Testis (tissue), 3 donors: ENCODE data around the gene NELL2. TPM values are rescaled to one million over a fixed set of nuclear protein-coding genes. Genes with fewer than 3 reads are reported as not detected.

Source experiments
- DNase-seq: peaks from one replicate; pipeline ENCODE4 v3.0.0-alpha.2; 2019
- H3K27ac ChIP-seq, 2 donors: fragments of 200-600 bp; sonication (generic); one replicate each; pipeline ENCODE4 v1.5.1; 2019
- H3K27me3 ChIP-seq: fragments of 200-600 bp; sonication (generic); one replicate; pipeline ENCODE4 v1.5.1; 2019
- H3K36me3 ChIP-seq: fragments of 200-600 bp; sonication (generic); one replicate; pipeline ENCODE4 v1.5.1; 2017; ENCODE audit warnings: low read depth; ENCODE audit errors: missing control alignments
- H3K4me1 ChIP-seq: fragments of 200-600 bp; sonication (generic); one replicate; pipeline ENCODE4 v1.5.1; 2019
- H3K4me3 ChIP-seq, 2 donors: fragments of 200-600 bp; sonication (generic); one replicate each; pipeline ENCODE4 v1.5.1; 2017 to 2019
- H3K9me3 ChIP-seq: fragments of 200-600 bp; sonication (generic); one replicate; pipeline ENCODE4 v1.5.1; 2017
- POLR2A ChIP-seq: fragments of 450-650 bp; IDR thresholded peaks from one replicate; pipeline ENCODE4 v1.6.1; 2017; ENCODE audit warnings: antibody characterized with exemption, mild to moderate bottlenecking, moderate library complexity
- WGBS, 2 donors: methylation state at CpG; one replicate each; pipeline ENCODE4 v1.1.5; 2018; 5-methylcytosine and 5-hydroxymethylcytosine counted together
- intact Hi-C: fragments of 100-400 bp; cut with DNase I; formaldehyde crosslinking; loops from one replicate; pipeline ENCODE4 v1.15.1; 2023; ENCODE audit warnings: low total_unique reads
- polyA plus RNA-seq: library from polyadenylated mRNA; stranded (reverse); fragments of 350-450 nt; fragmentation: Illumina TruSeq; extraction: RNeasy Lipid Tissue Mini Kit (QIAGEN cat#74804); gene quantifications from one replicate; pipeline ENCODE4 v1.2.3, GENCODE V29; 2014; ENCODE audit warnings: low read depth, low replicate concordance; ENCODE audit not compliant: insufficient read depth
- total RNA-seq, 2 donors: library from RNA; depleted of rRNA; stranded (reverse); fragments of >200 nt; gene quantifications; one replicate each; pipeline ENCODE4 v1.2.3, GENCODE V29; 2016
- TF ChIP-seq, protein P1 (sequence below), 3 experiments: fragments of 450-650 bp in 2 of 3; fragments of 200-600 bp in 1 of 3; sonication (generic) in 1 of 3; IDR thresholded peaks; one replicate each; pipeline ENCODE4 v1.5.1; 2016 to 2019; ENCODE audit warnings: antibody characterized with exemption in 3 of 3, mild to moderate bottlenecking in 2 of 3, moderate library complexity in 1 of 3

NELL2 gene
- total and polyA plus RNA-seq, 3 donors from 2014 or later = 4.2 to 10.6 (median 9.0) TPM

DNA sequence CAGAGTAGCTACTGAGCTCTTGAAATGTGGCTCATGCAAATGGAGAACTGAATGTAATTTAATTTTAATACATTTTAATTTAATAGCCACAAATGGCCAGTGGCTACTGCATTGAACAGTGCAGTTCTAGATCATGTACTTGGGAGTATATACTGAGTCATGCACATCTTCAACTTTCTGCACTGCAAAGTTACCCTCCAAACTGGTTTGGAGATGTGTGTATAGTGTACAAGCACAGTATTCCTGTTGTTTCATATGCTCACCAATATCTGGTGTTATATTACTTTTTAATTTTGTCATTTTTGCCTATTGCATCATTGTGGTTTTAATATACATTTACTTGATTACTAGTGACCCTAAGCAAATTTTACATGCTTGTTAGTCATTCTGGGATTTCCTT lies 372.8 kb downstream of the NELL2 start:
- Histone ChIP-seq H3K27me3 (no peaks in the 10 kb centered on the region), H3K27ac (no peak overlapping the region), H3K9me3 (no peaks in the 10 kb centered on the region), H3K4me1 (no peaks in the 10 kb centered on the region), H3K36me3 (no peaks in the 10 kb centered on the region), H3K4me3 (no peak overlapping the region)
- no peak for DNase-seq
- no peak for TF ChIP-seq POLR2A
- TF ChIP-seq, protein P1, sequence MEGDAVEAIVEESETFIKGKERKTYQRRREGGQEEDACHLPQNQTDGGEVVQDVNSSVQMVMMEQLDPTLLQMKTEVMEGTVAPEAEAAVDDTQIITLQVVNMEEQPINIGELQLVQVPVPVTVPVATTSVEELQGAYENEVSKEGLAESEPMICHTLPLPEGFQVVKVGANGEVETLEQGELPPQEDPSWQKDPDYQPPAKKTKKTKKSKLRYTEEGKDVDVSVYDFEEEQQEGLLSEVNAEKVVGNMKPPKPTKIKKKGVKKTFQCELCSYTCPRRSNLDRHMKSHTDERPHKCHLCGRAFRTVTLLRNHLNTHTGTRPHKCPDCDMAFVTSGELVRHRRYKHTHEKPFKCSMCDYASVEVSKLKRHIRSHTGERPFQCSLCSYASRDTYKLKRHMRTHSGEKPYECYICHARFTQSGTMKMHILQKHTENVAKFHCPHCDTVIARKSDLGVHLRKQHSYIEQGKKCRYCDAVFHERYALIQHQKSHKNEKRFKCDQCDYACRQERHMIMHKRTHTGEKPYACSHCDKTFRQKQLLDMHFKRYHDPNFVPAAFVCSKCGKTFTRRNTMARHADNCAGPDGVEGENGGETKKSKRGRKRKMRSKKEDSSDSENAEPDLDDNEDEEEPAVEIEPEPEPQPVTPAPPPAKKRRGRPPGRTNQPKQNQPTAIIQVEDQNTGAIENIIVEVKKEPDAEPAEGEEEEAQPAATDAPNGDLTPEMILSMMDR (IDR thresholded peaks at IDR 0.05) = no peak
- intact Hi-C loops = no loop called here

DNA sequence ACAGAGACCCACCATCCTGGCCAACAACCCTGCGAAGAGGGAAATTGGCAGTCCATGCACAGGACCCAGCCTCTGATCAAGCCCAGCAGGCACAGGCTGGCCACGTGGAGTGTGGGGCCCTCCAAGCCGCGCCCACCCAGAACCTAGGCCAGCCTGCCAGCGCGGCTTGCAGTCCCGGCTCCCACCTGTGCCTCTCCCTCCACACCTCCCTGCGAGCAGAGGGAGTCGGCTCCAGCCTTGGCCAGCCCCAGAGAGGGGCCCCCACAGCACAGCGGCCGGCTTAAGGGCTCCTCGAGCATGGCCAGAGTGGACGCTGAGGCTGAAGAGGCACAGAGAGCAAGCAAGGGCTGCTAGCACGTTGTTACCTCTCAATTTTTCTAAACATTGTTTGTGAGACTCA lies 373.4 kb downstream of the NELL2 start:
- no peak for TF ChIP-seq POLR2A
- TF ChIP-seq, protein P1 (IDR thresholded peaks at IDR 0.05) = no peak
- no peaks in the 10 kb centered on the region for H3K36me3 ChIP-seq
- no peak overlapping the region for H3K27ac ChIP-seq
- WGBS, 2 donors = 88 to 91% methylated on average over 10 to 11 of the region's 14 CpGs
- H3K9me3 ChIP-seq = no peaks in the 10 kb centered on the region
- DNase-seq = no peak
- intact Hi-C loops = no loop called here
- no peak overlapping the region for H3K4me3 ChIP-seq
- no peaks in the 10 kb centered on the region for H3K4me1 ChIP-seq
- no peaks in the 10 kb centered on the region for H3K27me3 ChIP-seq

DNA sequence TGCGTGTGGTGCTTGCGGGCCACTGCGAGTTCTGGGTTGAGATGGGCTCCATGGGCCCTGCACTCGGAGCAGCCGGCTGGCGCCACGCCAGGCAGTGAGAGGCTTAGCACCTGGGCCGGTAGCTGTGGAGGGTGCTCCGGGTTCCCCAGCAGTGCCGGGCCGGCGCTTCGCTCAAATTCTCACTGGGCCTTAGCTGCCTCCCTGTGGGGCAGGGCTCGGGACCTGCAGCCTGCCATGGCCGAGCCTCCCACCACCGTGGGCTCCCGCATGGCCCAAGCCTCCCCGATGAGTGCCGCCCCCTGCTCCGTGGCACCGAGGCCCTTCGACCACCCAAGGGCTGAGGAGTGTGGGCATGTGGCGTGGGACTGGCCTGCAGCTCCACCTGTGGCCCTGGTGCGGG lies 375.7 kb downstream of the NELL2 start:
- Histone ChIP-seq H3K27me3 (no peaks in the 10 kb centered on the region), H3K27ac (no peak overlapping the region), H3K36me3 (no peaks in the 10 kb centered on the region), H3K4me3 (no peak overlapping the region), H3K9me3 (no peaks in the 10 kb centered on the region), H3K4me1 (no peaks in the 10 kb centered on the region)
- WGBS, 2 donors = 97 to 100% methylated on average over 1 to 24 of the region's 24 CpGs
- intact Hi-C loops = no loop called here
- no peak for DNase-seq
- TF ChIP-seq, protein P1 (IDR thresholded peaks at IDR 0.05) = no peak
- TF ChIP-seq POLR2A = no peak

DNA sequence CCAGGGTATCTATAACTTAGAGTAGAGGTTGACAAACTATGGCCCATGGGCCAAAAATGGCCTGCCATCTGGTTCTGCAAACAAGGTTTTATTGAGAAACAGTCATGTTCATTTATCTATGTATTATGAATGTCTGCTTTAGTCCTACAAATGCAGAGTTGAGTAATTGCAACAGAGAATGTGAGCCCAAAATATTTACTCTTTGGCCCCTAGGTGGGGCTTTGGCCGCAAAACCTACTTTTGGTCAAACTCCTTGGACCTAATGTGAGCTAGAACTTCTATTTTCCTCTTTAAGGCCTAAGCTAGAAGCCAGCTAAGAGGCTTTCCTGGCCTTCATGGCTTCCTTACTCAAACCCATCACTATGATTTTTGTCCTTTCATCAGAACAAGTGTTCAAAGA lies 379.1 kb downstream of the NELL2 start:
- no peaks in the 10 kb centered on the region for H3K9me3 ChIP-seq

DNA sequence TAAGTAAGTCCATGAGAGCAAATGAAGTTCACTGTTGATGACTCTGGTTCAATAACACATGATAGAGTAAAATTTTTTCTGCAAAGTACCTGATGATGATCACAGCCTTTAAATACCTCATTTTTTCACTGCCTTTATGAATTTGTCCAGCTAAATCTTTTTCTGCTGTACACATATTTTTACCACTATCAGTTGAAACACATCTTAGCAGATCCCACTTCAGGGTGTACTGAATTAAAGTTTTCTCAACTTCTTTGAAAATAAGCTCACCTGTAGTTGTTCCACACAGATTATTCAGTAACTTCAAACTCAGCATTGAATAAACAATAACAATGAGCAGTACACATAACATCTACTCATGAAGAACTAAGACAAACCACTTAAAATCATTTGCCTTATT lies 385.9 kb downstream of the NELL2 start:
- intact Hi-C loops = no loop called here
- Histone ChIP-seq H3K36me3 (no peaks in the 10 kb centered on the region), H3K9me3 (no peaks in the 10 kb centered on the region), H3K4me3 (no peak overlapping the region), H3K27me3 (no peaks in the 10 kb centered on the region), H3K4me1 (no peaks in the 10 kb centered on the region), H3K27ac (no peak overlapping the region)
- TF ChIP-seq, protein P1 (IDR thresholded peaks at IDR 0.05) = no peak
- no peak for DNase-seq

More for the DNA sequence above, 379.1 kb downstream of the NELL2 start:
- WGBS, 2 donors = 84 to 100% methylated on average over 1 of the region's 1 CpG
- Histone ChIP-seq H3K4me1 (no peaks in the 10 kb centered on the region), H3K4me3 (no peak overlapping the region), H3K27me3 (no peaks in the 10 kb centered on the region), H3K36me3 (no peaks in the 10 kb centered on the region), H3K27ac (no peak overlapping the region)
- intact Hi-C loops = no loop called here
- no peak for DNase-seq
- no peak for TF ChIP-seq POLR2A
- TF ChIP-seq, protein P1 (IDR thresholded peaks at IDR 0.05) = no peak
